CD4-positive, alpha-beta T cell treated with Interferon alpha-2 for 1 hour (primary cell): ENCODE data around the gene ZBTB40.

Experiments
- DNase-seq, 2 donors: peaks; one replicate each; pipeline ENCODE4 v3.0.0-alpha.2; 2020 to 2022

Gene ZBTB40

DNA sequence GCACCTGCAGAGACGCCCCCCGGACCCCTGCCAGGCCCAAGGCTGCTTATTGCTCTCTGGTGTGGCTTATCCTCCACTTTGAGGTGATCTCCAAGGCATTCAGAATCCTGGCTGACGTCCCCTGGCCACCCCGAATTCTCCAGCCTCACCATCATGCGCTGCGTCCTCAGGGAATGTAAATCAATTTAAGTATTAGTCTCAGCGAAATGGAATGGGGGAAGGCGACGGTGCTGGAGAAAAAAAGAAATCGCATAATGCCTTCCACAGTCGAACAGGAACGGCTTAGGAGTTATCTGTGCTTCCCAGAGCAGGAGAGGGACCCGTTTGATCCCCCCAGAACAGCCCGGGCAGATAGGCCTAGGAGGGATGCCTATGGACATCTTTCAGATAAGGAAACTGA, 114.5 kb downstream of the ZBTB40 start:
- DNase-seq: no peak

DNA sequence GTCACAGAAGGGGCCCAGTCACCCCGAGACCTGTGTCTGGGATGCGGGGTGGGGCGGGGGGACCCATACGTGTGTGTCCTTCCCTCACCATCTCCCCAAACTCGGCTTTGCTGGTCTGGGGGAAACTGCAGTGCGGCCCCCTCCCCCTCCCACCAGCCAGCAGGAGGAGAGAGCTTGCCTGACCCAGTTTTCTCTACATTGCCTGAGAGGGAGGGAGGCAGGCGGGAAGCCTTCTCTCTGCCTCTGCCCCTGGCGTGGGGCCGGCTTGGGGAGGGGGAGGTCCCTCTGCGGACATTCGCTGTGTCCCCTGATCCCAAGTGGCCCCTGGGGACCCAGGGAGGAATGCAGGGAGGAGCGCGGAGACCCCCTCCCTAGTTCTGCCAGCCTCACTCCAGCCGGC, 115.5 kb downstream of the ZBTB40 start:
- DNase-seq: no peak

DNA sequence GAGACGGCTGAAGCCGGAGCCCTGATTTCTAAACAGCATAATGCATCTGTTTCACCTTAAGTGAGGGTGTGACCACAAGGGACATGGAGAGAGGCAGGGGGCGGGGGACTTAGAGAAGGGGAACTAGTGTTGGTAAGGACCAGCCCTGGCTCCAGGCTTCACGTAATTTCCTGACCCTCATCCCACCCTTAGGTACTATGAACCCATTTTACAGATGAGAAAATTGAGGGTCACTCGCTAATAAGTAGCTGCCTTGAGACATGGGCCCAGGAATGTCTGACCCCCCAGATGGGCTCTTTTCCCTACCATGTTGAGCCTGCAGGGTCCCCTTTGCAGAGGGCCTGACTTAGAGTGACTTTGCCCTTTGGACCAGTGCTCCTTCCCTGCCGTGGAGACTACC, 116.3 kb downstream of the ZBTB40 start:
- no peak for DNase-seq

DNA sequence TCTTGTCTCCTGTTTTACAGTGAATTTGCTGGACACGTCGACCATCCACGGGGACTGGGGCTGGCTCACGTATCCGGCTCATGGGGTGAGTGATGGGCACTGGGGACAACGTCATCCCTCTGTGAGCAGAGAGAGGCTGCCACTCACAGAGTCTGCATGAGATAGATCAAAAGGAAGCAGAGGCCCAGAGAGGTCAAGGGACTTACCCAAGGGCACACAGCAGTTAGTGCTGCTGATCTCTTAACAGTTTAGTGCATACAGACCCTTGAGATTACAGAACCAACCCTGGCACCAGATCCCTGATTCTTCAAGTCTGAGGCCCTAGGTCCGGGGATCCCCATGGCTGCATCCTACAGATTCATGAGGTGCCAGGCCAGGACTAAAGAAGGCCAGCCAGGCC, 117.6 kb downstream of the ZBTB40 start:
- no peak for DNase-seq

DNA sequence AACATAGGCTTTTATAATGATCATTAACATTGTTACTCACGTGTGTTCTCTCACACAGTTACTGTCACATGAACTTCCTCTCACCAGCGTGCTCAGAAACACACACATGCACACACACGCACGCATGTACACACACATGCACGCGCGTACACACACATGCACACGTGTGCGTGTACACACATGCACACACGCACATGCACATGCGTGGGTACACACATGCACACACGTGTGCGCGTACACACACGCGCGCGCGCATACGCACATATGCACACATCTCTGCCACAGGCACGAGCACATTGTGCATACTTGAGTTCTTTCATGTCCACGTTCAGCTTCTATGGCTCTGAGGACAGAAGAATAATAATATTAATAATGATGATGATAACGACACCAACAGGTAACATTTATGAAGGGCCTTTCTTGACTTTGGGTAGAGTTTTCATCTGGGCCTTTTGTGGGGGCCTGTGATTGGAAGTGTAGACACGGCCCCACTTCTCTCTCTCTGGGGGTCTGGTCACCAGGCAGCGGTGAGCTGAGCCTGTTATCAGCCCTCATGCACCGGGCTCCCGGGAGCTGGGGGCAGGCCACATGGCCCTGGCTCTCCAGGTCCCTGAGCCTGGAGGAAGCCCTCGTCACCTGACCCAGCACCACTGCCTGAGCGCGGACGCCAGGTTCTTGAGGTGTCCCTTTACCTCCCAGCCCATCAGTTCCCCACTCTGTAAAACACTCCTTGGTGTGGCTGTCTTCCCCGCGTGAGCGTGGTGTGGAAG, 118.7 kb downstream of the ZBTB40 start:
- DNase-seq: no peak

DNA sequence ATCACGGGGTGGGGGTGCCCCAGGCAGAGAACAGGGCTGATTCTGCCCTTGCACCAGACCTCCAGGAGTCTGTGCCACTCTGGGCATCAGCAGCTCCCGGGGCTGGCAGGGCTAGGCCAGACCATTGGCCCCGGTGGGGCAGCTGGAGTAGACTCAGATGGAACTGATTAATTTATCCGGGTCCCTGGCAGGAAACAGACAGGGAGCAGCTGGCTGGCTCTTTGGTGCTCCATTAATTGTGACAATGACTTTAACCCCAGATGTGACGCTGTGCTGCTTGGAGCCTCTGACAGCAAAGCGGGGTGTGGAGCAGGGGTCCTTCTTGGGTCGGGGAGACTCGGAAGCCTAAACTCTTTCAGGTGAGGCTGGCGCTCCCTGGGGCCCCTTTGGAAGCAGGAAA, 121.2 kb downstream of the ZBTB40 start:
- DNase-seq: no peak

DNA sequence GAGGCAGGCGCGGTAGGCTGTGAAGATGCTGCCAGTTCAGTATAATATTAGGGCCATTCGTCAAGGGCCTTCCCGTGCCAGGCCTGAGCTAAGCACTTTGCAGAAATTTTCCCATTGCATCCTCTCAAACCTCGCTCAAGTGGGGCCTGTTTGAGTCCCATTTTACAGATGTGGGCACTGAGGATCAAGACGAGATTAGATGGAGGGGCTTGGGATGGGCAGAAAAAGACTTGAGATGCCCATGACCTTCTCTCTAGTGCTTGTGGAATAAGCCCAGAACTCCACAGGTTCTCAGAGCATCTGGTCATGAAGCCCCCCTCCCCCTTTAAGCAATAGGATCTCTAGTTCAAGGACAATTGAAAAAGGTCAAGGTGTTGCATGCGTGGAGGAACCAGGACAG, 121.6 kb downstream of the ZBTB40 start:
- no peak for DNase-seq

DNA sequence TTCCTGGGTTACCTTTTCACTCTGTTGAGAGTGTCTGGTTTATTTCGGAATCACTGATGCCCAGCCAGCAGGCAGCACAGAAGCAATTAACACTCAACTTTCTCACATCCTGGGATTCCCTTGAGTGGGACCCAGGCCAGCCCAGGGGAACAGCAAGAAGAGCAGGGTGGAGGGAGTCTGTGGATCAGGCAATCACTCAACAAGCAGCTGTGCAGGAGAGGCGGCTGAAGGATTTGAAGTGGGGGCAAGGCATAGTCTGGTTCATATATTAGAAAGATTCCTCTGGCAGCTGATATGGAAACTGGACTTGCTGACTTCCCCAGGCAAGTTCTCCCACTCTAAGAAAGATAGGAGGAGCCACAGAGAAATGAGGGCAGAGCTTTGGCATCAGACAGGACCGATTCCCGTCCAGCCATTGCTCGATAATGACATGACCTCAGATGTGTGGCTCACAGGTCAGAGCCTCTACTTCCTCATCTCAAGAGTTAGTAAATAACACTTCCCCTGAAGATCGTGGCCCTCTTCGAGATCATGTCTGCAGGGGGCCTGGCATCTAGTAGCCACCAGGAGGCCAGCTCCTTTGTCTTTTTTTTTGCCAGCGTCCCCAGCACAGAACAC, 124.0 kb downstream of the ZBTB40 start:
- DNase-seq: no peak

DNA sequence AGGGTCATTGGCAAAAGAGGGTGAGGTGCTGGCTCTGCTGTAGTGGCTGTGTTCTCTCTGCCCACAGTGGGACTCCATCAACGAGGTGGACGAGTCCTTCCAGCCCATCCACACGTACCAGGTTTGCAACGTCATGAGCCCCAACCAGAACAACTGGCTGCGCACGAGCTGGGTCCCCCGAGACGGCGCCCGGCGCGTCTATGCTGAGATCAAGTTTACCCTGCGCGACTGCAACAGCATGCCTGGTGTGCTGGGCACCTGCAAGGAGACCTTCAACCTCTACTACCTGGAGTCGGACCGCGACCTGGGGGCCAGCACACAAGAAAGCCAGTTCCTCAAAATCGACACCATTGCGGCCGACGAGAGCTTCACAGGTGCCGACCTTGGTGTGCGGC, 124.5 kb downstream of the ZBTB40 start:
- DNase-seq: no peak

DNA sequence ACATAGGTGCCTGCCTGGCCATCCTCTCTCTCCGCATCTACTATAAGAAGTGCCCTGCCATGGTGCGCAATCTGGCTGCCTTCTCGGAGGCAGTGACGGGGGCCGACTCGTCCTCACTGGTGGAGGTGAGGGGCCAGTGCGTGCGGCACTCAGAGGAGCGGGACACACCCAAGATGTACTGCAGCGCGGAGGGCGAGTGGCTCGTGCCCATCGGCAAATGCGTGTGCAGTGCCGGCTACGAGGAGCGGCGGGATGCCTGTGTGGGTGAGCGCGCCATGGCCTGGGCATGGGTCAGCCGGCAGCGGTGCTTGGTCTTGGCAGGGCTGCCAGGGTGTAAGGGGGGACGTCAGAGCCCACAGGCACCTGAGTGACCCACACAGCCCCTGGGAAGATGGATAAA, 125.0 kb downstream of the ZBTB40 start:
- no peak for DNase-seq

DNA sequence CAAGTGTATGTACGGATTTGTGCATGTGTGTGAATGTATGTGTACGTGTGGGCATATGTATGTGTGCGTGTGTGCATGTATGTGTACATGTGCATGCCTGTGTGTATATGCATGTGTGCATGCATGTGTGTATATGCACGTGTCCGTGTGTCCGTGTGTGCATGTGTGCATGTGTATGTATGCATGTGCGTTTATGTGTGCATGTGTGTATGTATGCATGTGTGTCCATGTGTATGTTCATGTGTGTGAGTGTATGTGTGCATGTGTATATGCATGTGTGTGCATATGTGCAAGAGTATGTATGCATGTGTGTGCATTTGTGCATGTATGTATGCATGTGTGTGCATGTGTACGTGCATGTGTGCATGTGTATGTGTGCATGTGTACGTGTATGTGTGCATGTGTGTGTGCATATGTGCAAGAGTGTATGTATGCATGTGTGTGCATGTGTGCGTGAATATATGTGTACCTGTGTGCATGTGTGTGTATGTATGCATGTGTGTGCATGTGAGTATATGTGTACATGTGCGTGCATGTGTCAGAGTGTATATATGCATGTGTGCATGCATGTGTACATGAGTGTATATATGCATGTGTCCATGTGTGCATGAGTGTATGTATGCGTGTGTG, 127.2 kb downstream of the ZBTB40 start:
- no peak for DNase-seq

DNA sequence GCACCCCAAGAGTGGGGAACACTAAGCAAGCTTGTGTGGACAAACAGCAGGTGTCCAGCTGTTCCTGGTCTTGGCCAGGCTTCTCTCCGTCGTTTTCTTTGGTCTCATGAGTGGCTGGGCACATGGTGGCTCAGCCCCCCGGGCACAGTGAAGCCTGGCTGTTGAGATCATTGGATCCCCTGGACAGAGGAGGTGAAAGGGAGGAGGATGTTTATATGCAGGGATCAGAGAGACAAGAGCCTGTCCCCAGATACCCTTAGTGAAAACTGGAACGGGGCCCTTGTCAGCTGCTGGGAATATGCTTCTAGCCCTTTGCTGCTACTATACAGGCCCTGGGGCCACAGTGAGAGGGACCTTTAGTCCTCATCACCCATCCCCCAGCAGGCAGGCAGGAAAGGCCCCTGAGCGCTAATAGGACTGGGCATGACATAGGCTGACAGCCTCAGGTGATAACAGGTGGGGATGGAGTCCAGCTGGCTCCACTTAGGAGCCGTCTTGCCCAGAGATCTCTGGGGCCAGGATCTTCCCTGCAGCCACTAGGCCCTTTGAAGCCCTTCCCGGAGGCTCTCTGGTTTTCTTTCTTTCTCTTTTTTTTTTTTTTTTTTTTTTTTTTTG, 128.0 kb downstream of the ZBTB40 start:
- DNase-seq: no peak
